NCI-H510A treated with DMSO at 0.1 percent for 48 hours (cell line): ENCODE measurements around the gene SLC7A6OS.

Experiments
- DNase-seq: peaks from one replicate; lab custom pipeline; 2025; lab: John Stamatoyannopoulos, UW

Gene SLC7A6OS

GRCh38 chr16:68310774-68311511, at the start of gene SLC7A6OS, which contains the start of gene PRMT7:
TSS of gene SLC7A6OS (minus strand) at chr16:68310946. CDS start at chr16:68310926, 20 bp downstream.
TSS of gene PRMT7 (plus strand) at chr16:68311019. CDS start at chr16:68315980, 4,961 bp downstream.
- DNase-seq: peak; percentile 92

GRCh38 chr16:68359398-68360191, 48.8 kb upstream of the SLC7A6OS start:
- no peak for DNase-seq

- DNase-seq: no peak
Observed at GRCh38 chr16:68358951-68359350, 48.2 kb upstream of the SLC7A6OS start.

- no peak for DNase-seq
Observed at GRCh38 chr16:68357923-68358322, 47.2 kb upstream of the SLC7A6OS start.

- no peak for DNase-seq
Observed at GRCh38 chr16:68357521-68357922, 46.8 kb upstream of the SLC7A6OS start.

GRCh38 chr16:68356919-68357286, 46.2 kb upstream of the SLC7A6OS start:
- no peak for DNase-seq

- DNase-seq: no peak
Observed at GRCh38 chr16:68356249-68356918, 45.6 kb upstream of the SLC7A6OS start.

- no peak for DNase-seq
Observed at GRCh38 chr16:68355447-68356248, 44.9 kb upstream of the SLC7A6OS start.

GRCh38 chr16:68354816-68355215, 44.1 kb upstream of the SLC7A6OS start:
- DNase-seq: no peak

- no peak for DNase-seq
Observed at GRCh38 chr16:68353366-68353765, 42.6 kb upstream of the SLC7A6OS start.

- DNase-seq: peak; percentile 74
Observed at GRCh38 chr16:68351991-68352431, 41.3 kb upstream of the SLC7A6OS start.

GRCh38 chr16:68351463-68351862, 40.7 kb upstream of the SLC7A6OS start:
- DNase-seq: no peak

- no peak for DNase-seq
Observed at GRCh38 chr16:68350813-68351350, 40.1 kb upstream of the SLC7A6OS start.

- DNase-seq: no peak
Observed at GRCh38 chr16:68349838-68350410, 39.2 kb upstream of the SLC7A6OS start.

- no peak for DNase-seq
Observed at GRCh38 chr16:68348639-68349445, 38.1 kb upstream of the SLC7A6OS start.

GRCh38 chr16:68347605-68348004, 36.9 kb upstream of the SLC7A6OS start:
- DNase-seq: no peak

- no peak for DNase-seq
Observed at GRCh38 chr16:68346892-68347480, 36.2 kb upstream of the SLC7A6OS start.

GRCh38 chr16:68345958-68346635, 35.4 kb upstream of the SLC7A6OS start:
- no peak for DNase-seq

GRCh38 chr16:68345351-68345810, 34.6 kb upstream of the SLC7A6OS start:
- DNase-seq: no peak
